Adrenal gland (tissue), 5 donors: Measurements from ENCODE around the gene IFNA17.

Experiments
- CTCF ChIP-seq, 6 experiments: fragments of 450-650 bp in 4 of 6; fragments of 200-600 bp in 2 of 6; sonication (generic) in 1 of 6; IDR thresholded peaks; 1 replicate in 5 of 6; 2 replicates in 1 of 6; pipeline versions ENCODE4 v1.5.1 to v1.8.0; 2016 to 2021; ENCODE audit warnings: antibody characterized with exemption in 6 of 6, mild to moderate bottlenecking in 2 of 6, moderate library complexity in 1 of 6
- POLR2A ChIP-seq, 2 donors: fragments of 450-650 bp; IDR thresholded peaks; one replicate each; pipeline ENCODE4 v1.6.1; 2017; ENCODE audit warnings: antibody characterized with exemption in 2 of 2, mild to moderate bottlenecking in 2 of 2, moderate library complexity in 1 of 2
- donor health status: DM: no; HTN: no; CAD: no.

DNA sequence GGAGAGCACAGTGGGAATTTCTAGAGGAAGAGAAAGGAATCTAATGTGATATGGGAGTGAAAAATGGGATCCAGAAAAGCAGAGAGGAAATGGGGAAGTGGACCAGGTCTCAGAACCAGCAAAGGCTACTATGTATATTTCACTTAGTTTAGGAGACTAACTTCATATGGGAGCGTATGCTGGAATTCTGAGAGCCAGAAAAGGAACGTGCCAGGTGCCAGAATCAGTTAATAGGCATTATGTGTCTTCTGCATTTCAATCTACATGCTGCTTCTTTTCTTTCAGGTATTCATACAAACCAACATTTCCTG is 40.3 kb upstream of the IFNA17 start:
- TF ChIP-seq CTCF (IDR thresholded peaks at IDR 0.05) (no peak), POLR2A (IDR thresholded peaks at IDR 0.05) (no peak)
